ENCODE measurements around the gene KCTD18.

DNA sequence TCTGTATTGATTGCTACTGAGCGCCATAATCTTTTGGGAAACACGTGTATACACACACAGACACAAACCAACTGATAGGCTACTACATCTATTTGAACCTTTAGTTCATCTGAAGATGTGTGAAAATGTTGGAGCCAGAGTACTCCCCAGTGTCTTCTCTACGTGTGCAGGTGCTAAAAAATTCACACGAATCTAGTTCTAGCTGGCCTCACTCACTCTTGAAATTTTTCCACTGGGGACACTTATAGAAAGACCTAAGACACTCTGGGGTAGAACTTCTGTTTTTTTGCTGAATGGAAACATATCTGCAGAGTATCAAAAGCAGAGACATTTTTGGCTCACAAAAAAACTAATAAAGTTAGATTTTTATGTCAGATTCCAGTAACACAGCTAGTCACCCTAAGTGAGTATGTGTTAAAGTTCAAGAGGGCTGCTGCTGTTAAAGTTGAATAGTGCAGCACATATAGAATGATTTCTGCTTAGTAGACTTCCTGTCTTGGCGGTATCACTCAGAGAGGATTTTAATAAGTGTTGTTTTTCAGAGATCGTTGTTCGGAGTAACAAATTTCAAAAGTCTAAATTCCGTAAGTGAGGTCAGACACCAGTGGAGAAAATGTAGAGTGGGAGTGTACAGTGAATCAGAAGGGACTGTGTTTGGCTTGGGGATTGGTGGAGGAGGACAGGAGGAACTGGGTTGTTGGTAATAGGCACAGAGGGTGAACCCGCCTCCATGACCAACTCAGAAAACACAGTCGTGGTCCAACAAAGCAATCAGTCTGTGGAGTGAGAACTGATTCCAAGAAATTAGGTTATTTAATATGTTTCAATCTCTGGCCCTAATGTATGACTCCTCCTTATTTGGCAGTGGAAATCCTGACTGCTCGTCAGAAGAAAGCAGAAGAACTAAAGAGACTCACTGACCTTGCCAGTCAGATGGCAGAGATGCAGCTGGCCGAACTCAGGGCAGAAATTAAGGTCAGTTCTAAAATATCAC lies 43.1 kb downstream of the KCTD18 start:
- TF ChIP-seq, protein P1, sequence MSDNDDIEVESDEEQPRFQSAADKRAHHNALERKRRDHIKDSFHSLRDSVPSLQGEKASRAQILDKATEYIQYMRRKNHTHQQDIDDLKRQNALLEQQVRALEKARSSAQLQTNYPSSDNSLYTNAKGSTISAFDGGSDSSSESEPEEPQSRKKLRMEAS (IDR thresholded peaks at IDR 0.05): no peak
- TF ChIP-seq EGR1 (IDR thresholded peaks at IDR 0.05): no peak

All from Ishikawa (cell line).